Transverse colon (tissue), 4 donors: ENCODE results near the gene PTBP1. TPM values are rescaled to one million over a fixed set of nuclear protein-coding genes. Genes with fewer than 3 reads are reported as not detected.

ENCODE experiments used
- DNase-seq: peaks from one replicate; pipeline ENCODE4 v3.0.0-alpha.2; 2019
- H3K27ac ChIP-seq, 4 donors: fragments of 200-600 bp; sonication (generic); 2 replicates each; pipeline ENCODE4 v1.5.1; 2016 to 2018; ENCODE audit warnings: inconsistent platforms in 4 of 4
- H3K27me3 ChIP-seq: fragments of 200-600 bp; sonication (generic); 2 replicates; pipeline ENCODE4 v1.5.1; 2017; ENCODE audit warnings: inconsistent platforms
- H3K36me3 ChIP-seq, 4 donors: fragments of 200-600 bp; sonication (generic); 2 replicates each; pipeline ENCODE4 v1.5.1; 2017 to 2019; ENCODE audit warnings: inconsistent platforms in 4 of 4
- H3K4me1 ChIP-seq, 4 donors: fragments of 200-600 bp; sonication (generic); 2 replicates each; pipeline ENCODE4 v1.5.1; 2017 to 2020; ENCODE audit warnings: inconsistent platforms in 4 of 4
- H3K4me3 ChIP-seq, 4 donors: fragments of 200-600 bp; sonication (generic); 1 replicate in 1 of 4; 2 replicates in 3 of 4; pipeline versions ENCODE4 v1.5.1 to v1.6.1; 2017 to 2019; ENCODE audit warnings: inconsistent platforms in 4 of 4
- H3K9me3 ChIP-seq, 2 donors: fragments of 200-600 bp; sonication (generic); 2 replicates each; pipeline ENCODE4 v1.5.1; 2017 to 2019; ENCODE audit warnings: inconsistent platforms in 2 of 2
- CTCF ChIP-seq, 5 experiments: fragments of 200-600 bp in 3 of 5; fragments of 450-650 bp in 2 of 5; sonication (generic) in 3 of 5; IDR thresholded peaks; 1 replicate in 2 of 5; 2 replicates in 3 of 5; pipeline ENCODE4 v1.5.1; 2016 to 2017; ENCODE audit warnings: antibody characterized with exemption in 5 of 5, inconsistent platforms in 3 of 5, mild to moderate bottlenecking in 2 of 5, moderate library complexity in 1 of 5
- EP300 ChIP-seq: sonication (generic); formaldehyde crosslinking; IDR thresholded peaks from one replicate; pipeline ENCODE4 v1.6.1; 2017; ENCODE audit warnings: antibody characterized with exemption, low read depth
- POLR2A ChIP-seq: fragments of 450-650 bp; IDR thresholded peaks from one replicate; pipeline ENCODE4 v1.6.1; 2016; ENCODE audit warnings: antibody characterized with exemption, mild to moderate bottlenecking, moderate library complexity
- POLR2AphosphoS5 ChIP-seq, 3 donors: sonication (generic); formaldehyde crosslinking; IDR thresholded peaks; one replicate each; pipeline ENCODE4 v1.6.1; 2016; ENCODE audit warnings: antibody characterized with exemption in 3 of 3
- WGBS, 2 donors: methylation state at CpG; one replicate each; pipeline ENCODE4 v1.1.5; 2018; ENCODE audit warnings: low coverage in 1 of 2; 5-methylcytosine and 5-hydroxymethylcytosine counted together
- in situ Hi-C, 4 donors: fragments of 200-750 bp; cut with MboI; loops; one replicate each; pipeline versions ENCODE4 v1.15.0 to v1.15.1; 2017; ENCODE audit warnings: low sequenced_read_pairs in 3 of 4, low pct_ligation_motif_present in 1 of 4, low pct_unique_long_range_greater_than_20kb in 1 of 4
- intact Hi-C: fragments of 100-400 bp; cut with DNase I; formaldehyde crosslinking; loops from one replicate; pipeline ENCODE4 v1.15.1; 2023; ENCODE audit warnings: low total_unique reads
- total RNA-seq, 4 donors: library from RNA; depleted of rRNA; stranded (reverse); fragments of >200 nt; gene quantifications; one replicate each; pipeline ENCODE4 v1.1.0, GENCODE V29; 2016

PTBP1 gene
- total RNA-seq, 4 donors from 2014 or later, result 145 to 258 (median 194) TPM

- H3K27me3 ChIP-seq, result no peaks in the 10 kb centered on the region
- TF ChIP-seq EP300, result no peak
- TF ChIP-seq POLR2AphosphoS5 (IDR thresholded peaks at IDR 0.05), result peak in 1 of 3 donors; percentile 32
- no peak for DNase-seq
- H3K9me3 ChIP-seq, result no peaks in the 10 kb centered on the region
- peaks cover 37 to 38% (median 38%) of the 10 kb centered on the region in 4 donors for H3K4me1 ChIP-seq
- intact Hi-C loops, result no loop called here
- in situ Hi-C loops, result no loop called here
- H3K36me3 ChIP-seq, result peaks cover 0 to 60% (median 44%) of the 10 kb centered on the region in 4 donors
- 91% methylated on average over 42 of the region's 53 CpGs; no CpG with 5 or more reads in 1 of the 2 donors for WGBS, 2 donors
- no peak overlapping the region for H3K27ac ChIP-seq
- no peak overlapping the region for H3K4me3 ChIP-seq
Observed at GRCh38 chr19:804419-805165, 7.3 kb downstream of the PTBP1 start.

- no peak for TF ChIP-seq POLR2AphosphoS5 (IDR thresholded peaks at IDR 0.05)
- TF ChIP-seq CTCF (IDR thresholded peaks at IDR 0.05), result peak in 1 of 5 experiments; percentile 29
- no peak for TF ChIP-seq POLR2A
- no peak for TF ChIP-seq EP300
- in situ Hi-C loops (no loop called here), intact Hi-C loops (no loop called here)
- Histone ChIP-seq H3K4me1 (peaks cover 31 to 33% (median 32%) of the 10 kb centered on the region in 4 donors), H3K9me3 (no peaks in the 10 kb centered on the region), H3K36me3 (peaks cover 0 to 66% (median 47%) of the 10 kb centered on the region in 4 donors), H3K4me3 (no peak overlapping the region), H3K27me3 (no peaks in the 10 kb centered on the region), H3K27ac (no peak overlapping the region)
- 95 to 100% methylated on average over 1 to 33 of the region's 33 CpGs for WGBS, 2 donors
- no peak for DNase-seq
Observed at GRCh38 chr19:805166-805551, 7.9 kb downstream of the PTBP1 start.

GRCh38 chr19:805600-806550 is 8.6 kb downstream of the PTBP1 start:
- Histone ChIP-seq H3K4me3 (no peak overlapping the region), H3K27ac (no peak overlapping the region), H3K9me3 (no peaks in the 10 kb centered on the region), H3K27me3 (no peaks in the 10 kb centered on the region), H3K36me3 (peaks cover 0 to 73% (median 52%) of the 10 kb centered on the region in 4 donors), H3K4me1 (peaks cover 24 to 26% (median 25%) of the 10 kb centered on the region in 4 donors)
- in situ Hi-C loops (no loop called here), intact Hi-C loops (no loop called here)
- no peak for DNase-seq
- no peak for TF ChIP-seq EP300
- no peak for TF ChIP-seq CTCF (IDR thresholded peaks at IDR 0.05)
- WGBS, 2 donors, result 93 to 96% methylated on average over 8 to 65 of the region's 93 CpGs

- in situ Hi-C loops, result no loop called here
Observed at GRCh38 chr19:806815-807421, 9.7 kb downstream of the PTBP1 start.

More at GRCh38 chr19:806815-807421, 9.7 kb downstream of the PTBP1 start:
- Histone ChIP-seq H3K4me1 (peaks cover 13 to 15% (median 15%) of the 10 kb centered on the region in 4 donors), H3K9me3 (no peaks in the 10 kb centered on the region), H3K27ac (no peak overlapping the region), H3K27me3 (no peaks in the 10 kb centered on the region), H3K36me3 (peaks cover 0 to 84% (median 58%) of the 10 kb centered on the region in 4 donors), H3K4me3 (no peak overlapping the region)
- intact Hi-C loops, result no loop called here
- no peak for DNase-seq
- WGBS, 2 donors, result 90% methylated on average over 34 of the region's 34 CpGs; no CpG with 5 or more reads in 1 of the 2 donors
- TF ChIP-seq POLR2AphosphoS5 (IDR thresholded peaks at IDR 0.05) (no peak), POLR2A (no peak)
